Ishikawa (cell line): ENCODE data around the gene CAMK1D.

Experiments
- EGR1 ChIP-seq: IDR thresholded peaks from 2 replicates; pipeline ENCODE4 v1.6.1; 2012
- RAD21 ChIP-seq: IDR thresholded peaks from 2 replicates; pipeline ENCODE4 v1.6.1; 2012; ENCODE audit warnings: low read depth
- USF1 ChIP-seq: IDR thresholded peaks from 2 replicates; pipeline ENCODE4 v1.6.1; 2012
- TF ChIP-seq, protein P1 (sequence below): IDR thresholded peaks from 2 replicates; pipeline ENCODE4 v1.6.1; 2012

DNA sequence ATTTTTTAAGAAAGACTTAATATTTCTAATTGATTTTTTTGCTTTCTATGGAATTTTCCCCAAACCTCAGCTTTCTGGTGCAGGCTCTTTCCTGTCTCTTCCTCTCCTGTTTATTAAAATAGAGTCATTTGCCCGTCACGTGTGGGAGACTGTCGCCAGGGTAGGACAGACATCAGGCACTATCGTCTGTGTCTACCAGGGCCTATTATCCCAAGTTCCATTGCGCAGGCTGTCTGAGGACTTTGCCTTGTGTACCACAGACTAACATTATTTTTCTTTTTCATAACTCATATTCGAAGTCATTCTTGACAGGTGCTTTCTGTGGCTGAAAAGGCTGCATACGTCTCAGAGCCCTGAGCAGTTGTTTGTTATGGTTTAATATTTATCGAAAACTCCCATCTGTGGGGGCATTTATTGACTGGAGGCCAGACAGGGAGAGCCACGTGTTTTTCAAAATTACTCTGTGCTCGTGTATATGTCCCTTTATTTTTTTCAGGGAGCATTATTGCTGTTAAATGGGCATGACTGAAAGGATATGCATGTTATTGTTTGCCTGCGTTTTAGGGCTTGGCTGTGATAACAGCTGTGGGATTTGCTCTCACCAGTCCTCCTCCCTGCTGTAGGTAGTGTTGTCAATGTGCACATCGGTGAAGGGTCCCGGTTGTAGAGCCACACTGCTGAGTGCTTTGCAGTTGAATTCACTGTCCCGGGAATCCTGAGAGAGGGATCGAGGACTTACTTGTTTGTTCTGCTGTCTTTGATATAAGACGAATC, 89.8 kb downstream of the CAMK1D start:
- TF ChIP-seq RAD21 (no peak), USF1 (no peak), EGR1 (no peak)
- TF ChIP-seq, protein P1, sequence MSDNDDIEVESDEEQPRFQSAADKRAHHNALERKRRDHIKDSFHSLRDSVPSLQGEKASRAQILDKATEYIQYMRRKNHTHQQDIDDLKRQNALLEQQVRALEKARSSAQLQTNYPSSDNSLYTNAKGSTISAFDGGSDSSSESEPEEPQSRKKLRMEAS = no peak
